ENCODE measurements around the gene BEND5. TPM values are rescaled to one million over a fixed set of nuclear protein-coding genes. Genes with fewer than 3 reads are reported as not detected.

The BEND5 gene
- total RNA-seq, 1 donor from 2014 or later = 15.9 TPM

- Histone ChIP-seq H3K36me3 (no peaks in the 10 kb centered on the region), H3K9me3 (ENCODE audit: low read depth) (no peaks in the 10 kb centered on the region), H3K9ac (no peak overlapping the region), H4K20me1 (ENCODE audit: low read depth) (no peaks in the 10 kb centered on the region), H3K4me2 (no peak overlapping the region), H3K4me3 (no peak overlapping the region), H3F3A (ENCODE audit: low read depth) (no peaks in the 10 kb centered on the region), H3K79me2 (ENCODE audit: low read depth) (no peaks in the 10 kb centered on the region), H3K27ac (no peak overlapping the region), H3K27me3 (no peaks in the 10 kb centered on the region), H3K4me1 (peaks cover 19% of the 10 kb centered on the region), H2AFZ (replicated peaks) (no peak overlapping the region)
- TF ChIP-seq EZH2phosphoT487 (IDR thresholded peaks at IDR 0.05) (no peak), EZH2 (IDR thresholded peaks at IDR 0.05) (no peak), CTCF (IDR thresholded peaks at IDR 0.05) (no peak)
- Mint-ChIP-seq H3K4me1 (peaks cover 25% of the 10 kb centered on the region), H3K27me3 (ENCODE audit: insufficient read depth, low read depth) (no peaks in the 10 kb centered on the region), H3K27ac (no peak overlapping the region), H3K9me3 (no peaks in the 10 kb centered on the region), H3K36me3 (no peaks in the 10 kb centered on the region), H3K4me3 (no peak overlapping the region)
- no peak for DNase-seq (ENCODE audit: low spot score)
Observed at GRCh38 chr1:48686159-48686558, 90.5 kb downstream of the BEND5 start.

- TF ChIP-seq EZH2phosphoT487 (IDR thresholded peaks at IDR 0.05) = no peak
- H3K4me2 ChIP-seq = peak overlapping the region; percentile 36
Observed at GRCh38 chr1:48684381-48684780, 92.3 kb downstream of the BEND5 start.

DNA sequence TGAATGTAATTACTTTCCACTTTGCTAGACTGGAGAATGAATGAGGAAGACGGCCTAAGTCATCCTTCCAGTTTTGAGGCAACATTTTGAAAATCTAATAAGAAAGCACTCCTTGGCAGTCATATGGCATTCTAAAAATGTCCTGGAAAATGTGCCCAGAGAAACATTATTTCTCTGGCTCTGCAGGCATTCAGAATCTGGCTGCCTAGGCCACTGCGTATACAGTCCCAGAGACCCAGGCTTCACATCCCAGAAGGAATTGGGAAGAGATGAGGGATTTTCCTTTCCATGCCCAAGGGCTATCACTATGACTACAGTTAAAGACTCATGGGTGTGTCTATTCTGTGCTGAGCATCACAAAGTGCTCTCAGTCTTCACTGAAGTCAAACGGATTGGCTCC lies 92.9 kb downstream of the BEND5 start:
- no peaks in the 10 kb centered on the region for H3K36me3 ChIP-seq
- no peak overlapping the region for H2AFZ ChIP-seq (replicated peaks)
- no peak overlapping the region for H3K27ac ChIP-seq
- no peak overlapping the region for H3K9ac ChIP-seq
- H3K27me3 ChIP-seq = no peaks in the 10 kb centered on the region
- peaks cover under 1% of the 10 kb centered on the region for H3K27me3 Mint-ChIP-seq (ENCODE audit: insufficient read depth, low read depth)
- DNase-seq (ENCODE audit: low spot score) = no peak
- no peaks in the 10 kb centered on the region for H3F3A ChIP-seq (ENCODE audit: low read depth)
- H3K4me1 ChIP-seq = peaks cover 19% of the 10 kb centered on the region
- H3K9me3 ChIP-seq (ENCODE audit: low read depth) = no peaks in the 10 kb centered on the region
- H3K79me2 ChIP-seq (ENCODE audit: low read depth) = no peaks in the 10 kb centered on the region
- no peak overlapping the region for H3K27ac Mint-ChIP-seq
- H3K4me3 ChIP-seq = no peak overlapping the region
- H3K9me3 Mint-ChIP-seq = no peaks in the 10 kb centered on the region
- H3K36me3 Mint-ChIP-seq = no peaks in the 10 kb centered on the region
- peaks cover 38% of the 10 kb centered on the region for H3K4me1 Mint-ChIP-seq
- TF ChIP-seq EZH2phosphoT487 (IDR thresholded peaks at IDR 0.05) (no peak), EZH2 (IDR thresholded peaks at IDR 0.05) (no peak), CTCF (IDR thresholded peaks at IDR 0.05) (no peak)
- no peaks in the 10 kb centered on the region for H4K20me1 ChIP-seq (ENCODE audit: low read depth)
- peak overlapping the region; percentile 36 for H3K4me2 ChIP-seq
- no peak overlapping the region for H3K4me3 Mint-ChIP-seq

More at GRCh38 chr1:48684381-48684780, 92.3 kb downstream of the BEND5 start:
- Histone ChIP-seq H3K4me1 (peaks cover 19% of the 10 kb centered on the region), H3K27ac (no peak overlapping the region), H4K20me1 (ENCODE audit: low read depth) (no peaks in the 10 kb centered on the region), H3K36me3 (no peaks in the 10 kb centered on the region), H3K79me2 (ENCODE audit: low read depth) (no peaks in the 10 kb centered on the region), H2AFZ (replicated peaks) (no peak overlapping the region), H3K9ac (no peak overlapping the region), H3K4me3 (no peak overlapping the region), H3K9me3 (ENCODE audit: low read depth) (no peaks in the 10 kb centered on the region), H3F3A (ENCODE audit: low read depth) (no peaks in the 10 kb centered on the region), H3K27me3 (no peaks in the 10 kb centered on the region)
- Mint-ChIP-seq H3K9me3 (no peaks in the 10 kb centered on the region), H3K27ac (no peak overlapping the region), H3K4me3 (no peak overlapping the region), H3K27me3 (ENCODE audit: insufficient read depth, low read depth) (no peaks in the 10 kb centered on the region), H3K36me3 (no peaks in the 10 kb centered on the region), H3K4me1 (peaks cover 38% of the 10 kb centered on the region)
- peak; percentile 43 for DNase-seq (ENCODE audit: low spot score)

GRCh38 chr1:48681476-48682305 lies 95.0 kb downstream of the BEND5 start:
- no peak overlapping the region for H2AFZ ChIP-seq (replicated peaks)
- H3K36me3 ChIP-seq = no peaks in the 10 kb centered on the region
- no peak overlapping the region for H3K27ac ChIP-seq
- peaks cover 23% of the 10 kb centered on the region for H3K4me1 ChIP-seq
- H4K20me1 ChIP-seq (ENCODE audit: low read depth) = no peaks in the 10 kb centered on the region
- no peaks in the 10 kb centered on the region for H3F3A ChIP-seq (ENCODE audit: low read depth)
- no peaks in the 10 kb centered on the region for H3K9me3 Mint-ChIP-seq
- H3K79me2 ChIP-seq (ENCODE audit: low read depth) = no peaks in the 10 kb centered on the region
- no peak overlapping the region for H3K4me3 ChIP-seq
- H3K9ac ChIP-seq = no peak overlapping the region
- H3K27me3 ChIP-seq = no peaks in the 10 kb centered on the region
- peaks cover 3% of the 10 kb centered on the region for H3K27me3 Mint-ChIP-seq (ENCODE audit: insufficient read depth, low read depth)
- TF ChIP-seq EZH2 (IDR thresholded peaks at IDR 0.05) = no peak
- no peak for TF ChIP-seq CTCF (IDR thresholded peaks at IDR 0.05)
- TF ChIP-seq EZH2phosphoT487 (IDR thresholded peaks at IDR 0.05) = no peak
- peaks cover 29% of the 10 kb centered on the region for H3K4me1 Mint-ChIP-seq
- no peak for DNase-seq (ENCODE audit: low spot score)
- H3K36me3 Mint-ChIP-seq = no peaks in the 10 kb centered on the region
- no peaks in the 10 kb centered on the region for H3K9me3 ChIP-seq (ENCODE audit: low read depth)
- H3K4me3 Mint-ChIP-seq = no peak overlapping the region
- no peak overlapping the region for H3K4me2 ChIP-seq
- no peak overlapping the region for H3K27ac Mint-ChIP-seq
